GM19324 (cell line): ENCODE measurements around the gene DYNC1H1.

Source experiments
- ATAC-seq: cut with Tn5 transposase; IDR thresholded peaks from one replicate; pipeline ENCODE4 v1.9.1; 2021; ENCODE audit warnings: mild to moderate bottlenecking, moderate library complexity; ENCODE audit not compliant: unreplicated experiment, low FRiP score

The DYNC1H1 gene

GRCh38 chr14:102085948-102086708, 121.8 kb downstream of the DYNC1H1 start:
- ATAC-seq: peak; percentile 25

- no peak for ATAC-seq
These were observed 122.3 kb downstream of the DYNC1H1 start for GRCh38 chr14:102086709-102086971.

- ATAC-seq: peak; percentile 93
These were observed 122.8 kb downstream of the DYNC1H1 start, which contains the start of gene HSP90AA1 for GRCh38 chr14:102086972-102087761. TSS of gene HSP90AA1 (minus strand) at chr14:102087044. CDS start at chr14:102086378, 666 bp downstream.

- no peak for ATAC-seq
These were observed 123.3 kb downstream of the DYNC1H1 start for GRCh38 chr14:102087762-102088011.

- ATAC-seq: no peak
These were observed 123.8 kb downstream of the DYNC1H1 start for GRCh38 chr14:102088012-102088792.

DNA sequence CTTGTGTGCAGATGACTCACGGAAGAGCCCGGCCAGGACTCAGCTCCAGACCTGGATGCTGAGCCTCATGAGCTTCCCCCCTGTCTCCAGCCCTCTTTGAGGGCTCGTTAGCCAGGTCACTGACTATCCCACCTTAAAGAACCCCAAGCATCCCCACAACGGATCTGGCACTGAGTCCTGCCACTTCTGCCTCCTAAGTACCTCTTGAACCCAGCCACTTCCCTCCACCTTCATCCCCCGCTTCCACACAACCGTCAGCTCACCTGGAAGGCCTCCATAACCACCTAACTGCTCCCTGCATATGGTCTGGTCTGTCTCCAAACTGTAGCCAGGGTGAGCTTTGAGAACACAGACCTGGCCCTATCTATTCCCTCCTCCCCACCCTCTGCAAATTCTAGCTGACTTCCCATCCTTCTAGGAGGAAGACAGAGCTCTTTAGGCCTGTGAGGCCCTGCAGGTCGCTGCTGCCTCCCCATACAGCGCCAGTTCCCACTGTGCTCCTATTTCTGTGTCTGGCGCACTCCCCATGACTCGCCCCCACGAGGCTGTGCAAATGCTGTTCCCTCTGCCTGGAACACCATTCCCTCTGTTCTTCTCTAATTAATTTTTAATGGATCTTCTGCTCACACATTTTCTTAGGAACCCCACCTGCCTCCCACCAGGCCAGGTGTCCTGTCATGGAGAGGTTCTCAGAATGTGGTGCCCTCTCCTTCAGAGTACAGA, 125.4 kb downstream of the DYNC1H1 start:
- ATAC-seq: no peak

GRCh38 chr14:102090713-102091112, 126.3 kb downstream of the DYNC1H1 start:
- ATAC-seq: no peak

DNA sequence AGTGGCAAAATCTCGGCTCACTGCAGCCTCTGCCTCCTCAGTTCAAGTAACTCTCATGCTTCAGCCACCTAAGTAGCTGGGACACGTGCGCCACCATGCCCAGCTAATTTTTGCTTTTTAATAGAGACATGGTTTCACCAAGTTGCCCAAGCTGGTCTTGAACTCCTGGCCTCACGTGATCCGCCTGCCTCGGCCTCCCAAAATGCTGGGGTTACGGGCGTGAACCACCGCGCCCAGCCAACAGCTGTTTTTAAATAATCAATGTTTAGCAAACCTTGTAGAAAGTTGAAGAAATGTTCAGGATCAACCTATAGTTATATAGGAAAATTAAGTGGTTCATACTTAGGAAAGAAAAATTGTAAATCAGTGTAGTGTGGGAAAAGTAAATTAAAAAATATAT, 128.4 kb downstream of the DYNC1H1 start:
- ATAC-seq: no peak

DNA sequence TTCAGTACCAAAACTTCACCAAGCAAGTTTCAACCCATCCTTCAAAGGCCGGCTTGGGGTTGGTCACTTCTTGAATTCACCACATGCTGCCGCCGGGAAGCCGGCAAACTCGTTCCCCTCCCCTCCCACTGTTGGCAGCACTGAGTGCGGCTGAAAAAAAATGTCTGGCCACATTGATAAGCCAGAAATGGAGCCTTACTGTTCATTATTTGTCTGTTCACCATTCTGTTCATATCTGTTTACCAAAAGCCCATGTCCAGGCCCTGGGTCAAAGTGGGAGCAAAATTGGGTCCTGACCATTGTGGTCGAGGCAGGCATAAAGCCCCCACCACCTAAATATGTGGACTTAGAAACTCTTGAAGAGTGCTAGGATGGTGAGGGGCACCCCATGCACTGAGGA, 129.7 kb downstream of the DYNC1H1 start:
- ATAC-seq: no peak

DNA sequence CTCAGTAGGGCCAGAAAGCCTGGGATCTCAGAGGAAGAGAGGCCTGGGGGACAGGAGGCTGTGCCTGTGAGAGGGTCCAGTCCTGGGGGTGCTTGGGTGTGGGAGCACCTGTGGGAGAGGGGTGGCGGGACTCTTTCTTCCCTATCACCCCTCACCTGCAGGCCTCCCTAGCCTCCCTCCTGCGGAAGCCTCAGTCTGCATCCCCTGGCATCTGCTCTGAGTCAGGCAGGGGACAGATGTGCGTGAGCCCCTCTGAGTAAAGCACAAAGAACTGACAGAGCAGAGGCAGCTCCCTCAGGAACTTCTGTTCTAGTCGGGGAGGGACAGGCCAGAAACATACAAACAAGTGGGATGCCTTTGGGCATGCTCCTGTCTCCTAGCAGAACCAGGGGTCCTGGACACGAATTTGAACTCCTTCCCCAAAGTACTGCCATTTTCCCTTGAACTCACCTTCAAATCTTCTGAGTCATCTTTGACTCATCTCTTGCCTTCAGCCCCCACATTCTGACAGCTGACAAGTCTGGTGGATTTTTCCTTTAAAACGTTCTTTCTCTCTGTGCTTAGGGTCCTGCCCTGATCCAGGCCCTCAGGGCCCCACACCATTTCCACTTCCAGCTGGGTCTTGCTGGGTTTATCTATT, 131.0 kb downstream of the DYNC1H1 start:
- no peak for ATAC-seq

- no peak for ATAC-seq
These were observed 131.6 kb downstream of the DYNC1H1 start for GRCh38 chr14:102095871-102096568.

DNA sequence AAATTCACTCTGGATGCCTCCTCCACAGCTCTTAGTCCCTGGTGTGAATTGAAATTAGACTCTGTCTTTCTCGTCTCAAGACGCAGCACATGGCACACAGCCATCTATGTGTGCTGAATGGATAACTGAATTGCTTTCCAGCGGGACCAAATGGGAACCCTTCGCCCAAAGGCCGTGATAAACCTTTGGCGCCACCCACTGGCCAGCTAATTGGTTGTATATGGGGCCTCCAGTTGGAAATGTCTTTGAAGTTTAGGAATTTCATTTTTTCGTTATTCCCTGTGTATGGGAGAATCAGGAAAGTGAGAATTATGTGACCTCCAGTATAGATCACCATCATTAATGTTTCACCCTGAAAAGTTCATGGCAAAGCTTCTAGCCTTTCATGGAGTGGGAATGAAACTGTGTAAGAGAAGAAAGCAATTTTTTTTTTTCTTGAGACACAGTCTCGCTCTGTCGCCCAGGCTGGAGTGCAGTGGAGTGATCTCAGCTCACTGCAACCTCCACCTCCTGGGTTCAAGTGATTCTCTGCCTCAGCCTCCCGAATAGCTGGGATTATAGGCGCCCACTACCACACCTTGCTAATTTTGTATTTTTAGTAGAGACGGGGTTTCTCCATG, 132.3 kb downstream of the DYNC1H1 start:
- no peak for ATAC-seq

- no peak for ATAC-seq
These were observed 133.2 kb downstream of the DYNC1H1 start for GRCh38 chr14:102097441-102098135.

DNA sequence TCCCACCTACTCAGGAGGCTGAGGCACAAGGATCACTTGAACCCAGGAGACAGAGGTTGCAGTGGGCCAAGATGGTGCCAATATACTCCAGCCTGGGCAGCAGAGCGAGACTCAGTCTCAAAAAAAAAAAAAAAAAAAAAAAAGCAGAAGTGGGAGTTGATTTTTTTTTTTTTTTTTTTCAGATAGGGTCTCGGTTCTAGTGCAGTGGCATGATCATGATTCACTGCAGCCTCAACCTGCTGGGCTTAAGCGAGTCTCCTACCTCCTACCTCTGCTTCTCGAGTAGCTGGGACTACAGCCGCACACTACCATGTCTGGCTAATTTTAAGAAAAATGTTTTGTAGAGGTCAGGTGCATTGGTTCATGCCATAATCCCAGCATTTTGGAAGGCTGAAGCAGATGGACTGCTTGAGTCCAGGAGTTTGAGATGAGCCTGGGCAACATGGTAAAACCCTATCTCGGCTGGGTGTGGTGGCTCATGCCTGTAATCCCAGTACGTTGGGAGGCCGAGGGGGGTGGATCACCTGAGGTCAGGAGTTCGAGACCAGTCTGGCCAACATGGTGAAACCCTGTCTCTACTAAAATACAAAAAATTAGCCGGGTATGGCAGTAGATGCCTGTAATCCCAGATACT, 138.8 kb downstream of the DYNC1H1 start:
- no peak for ATAC-seq

DNA sequence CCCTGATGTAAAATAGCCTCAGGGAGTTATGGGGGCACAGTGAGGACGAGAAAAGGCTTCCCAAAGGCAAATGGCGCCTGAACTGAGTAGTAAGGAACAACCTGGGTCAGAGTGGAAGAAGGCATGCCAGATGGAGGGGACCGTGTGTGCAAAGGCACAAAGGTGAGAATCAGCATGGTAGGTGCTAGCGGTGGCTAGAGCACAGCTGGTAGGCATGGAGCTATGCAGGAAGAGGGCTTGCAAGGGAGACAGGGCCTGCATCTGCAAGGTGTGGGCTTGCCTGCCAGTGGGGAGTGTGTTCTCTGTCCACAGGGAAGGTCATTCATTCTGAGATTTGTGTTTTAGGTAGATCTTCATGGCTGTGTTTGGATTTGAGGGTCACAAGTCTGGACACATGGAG, 141.0 kb downstream of the DYNC1H1 start:
- ATAC-seq: no peak
